ENCODE results near the gene CD164.
"Not testable (repeated sequence)": the region's sequence is repeated elsewhere in the genome, so short reads cannot be mapped to it uniquely, and the experiment has no call there.

CD164 gene

GRCh38 chr6:109340811-109341210 is 41.5 kb downstream of the CD164 start:
- DNase-seq: no peak

- no peak for DNase-seq
Measured at GRCh38 chr6:109339906-109340678, 42.2 kb downstream of the CD164 start.

GRCh38 chr6:109336221-109336961 is 45.9 kb downstream of the CD164 start:
- DNase-seq: no peak

- DNase-seq: not testable (repeated sequence)
Measured at GRCh38 chr6:109333870-109334269, 48.4 kb downstream of the CD164 start.

- no peak for DNase-seq
Measured at GRCh38 chr6:109332748-109333147, 49.5 kb downstream of the CD164 start.

GRCh38 chr6:109331081-109331480 is 51.2 kb downstream of the CD164 start:
- DNase-seq: no peak

- no peak for DNase-seq
Measured at GRCh38 chr6:109330263-109330662, 52.0 kb downstream of the CD164 start.

- DNase-seq: no peak
Measured at GRCh38 chr6:109328629-109329028, 53.6 kb downstream of the CD164 start.

GRCh38 chr6:109327959-109328358 is 54.3 kb downstream of the CD164 start:
- DNase-seq: no peak

- DNase-seq: no peak
Measured at GRCh38 chr6:109327491-109327890, 54.8 kb downstream of the CD164 start.

GRCh38 chr6:109326351-109326750 is 55.9 kb downstream of the CD164 start:
- DNase-seq: no peak

GRCh38 chr6:109325400-109325801 is 56.9 kb downstream of the CD164 start:
- DNase-seq: no peak

- DNase-seq: no peak
Measured at GRCh38 chr6:109323241-109323640, 59.0 kb downstream of the CD164 start.

- no peak for DNase-seq
Measured at GRCh38 chr6:109322825-109323224, 59.4 kb downstream of the CD164 start.

GRCh38 chr6:109321752-109322151 is 60.5 kb downstream of the CD164 start:
- no peak for DNase-seq

- DNase-seq: no peak
Measured at GRCh38 chr6:109320072-109320471, 62.2 kb downstream of the CD164 start.

GRCh38 chr6:109318328-109318876 is 63.9 kb downstream of the CD164 start:
- DNase-seq: no peak

- DNase-seq: no peak
Measured at GRCh38 chr6:109316909-109317308, 65.4 kb downstream of the CD164 start.
